WTC11 (cell line): ENCODE results near the gene NCOA3. TPM values are rescaled to one million over a fixed set of nuclear protein-coding genes. Genes with fewer than 3 reads are reported as not detected.
"Not testable (repeated sequence)": the region's sequence is repeated elsewhere in the genome, so short reads cannot be mapped to it uniquely, and the experiment has no call there.

Experiments
- ATAC-seq: fragments of 200-7000 bp; cut with Tn5 transposase; 2 replicates; pipeline ENCODE4 v1.10.0; 2021; ENCODE audit warnings: mild to moderate bottlenecking, moderate library complexity
- CTCF ChIA-PET: fragments of 300-600 bp; sonication (Branson Sonifier 250); formaldehyde crosslinking; loops from one replicate; lab custom pipeline; 2021; ENCODE audit warnings: antibody characterized with exemption; lab: Charles Lee
- POLR2A ChIA-PET: fragments of 350-600 bp; sonication (Branson Sonifier 250); formaldehyde crosslinking; loops from one replicate; lab custom pipeline; 2021; ENCODE audit warnings: antibody characterized with exemption; lab: Charles Lee
- DNase-seq: peaks from one replicate; pipeline ENCODE4 v3.0.0; 2021; ENCODE audit warnings: low spot score
- H3K27ac Mint-ChIP-seq: 2 replicates; pipeline ENCODE4 v1.8.0; 2021; ENCODE audit warnings: mixed read lengths
- H3K27me3 Mint-ChIP-seq: 2 replicates; pipeline ENCODE4 v1.8.0; 2021; ENCODE audit warnings: low read depth, mild to moderate bottlenecking, moderate library complexity, mixed read lengths
- H3K36me3 Mint-ChIP-seq: 2 replicates; pipeline ENCODE4 v1.8.0; 2021; ENCODE audit warnings: mixed read lengths
- H3K4me1 Mint-ChIP-seq: 2 replicates; pipeline ENCODE4 v1.8.0; 2022; ENCODE audit warnings: mixed read lengths
- H3K4me3 Mint-ChIP-seq: 2 replicates; pipeline ENCODE4 v1.8.0; 2021; ENCODE audit warnings: mild to moderate bottlenecking, moderate library complexity, mixed read lengths
- H3K9me3 Mint-ChIP-seq: 2 replicates; pipeline ENCODE4 v1.8.0; 2021; ENCODE audit warnings: mixed read lengths
- ARID4B ChIP-seq: sonication (generic); formaldehyde crosslinking; IDR thresholded peaks from 2 replicates; pipeline ENCODE4 v1.8.0; 2023; ENCODE audit warnings: missing genetic modification reagents, mild to moderate bottlenecking, borderline replicate concordance
- ATF6 ChIP-seq: sonication (generic); formaldehyde crosslinking; IDR thresholded peaks from 2 replicates; pipeline ENCODE4 v1.8.1; 2023; ENCODE audit warnings: mild to moderate bottlenecking, missing genetic modification reagents
- CBFB ChIP-seq: sonication (generic); formaldehyde crosslinking; IDR thresholded peaks from 2 replicates; pipeline ENCODE4 v1.8.1; 2022; ENCODE audit warnings: mild to moderate bottlenecking, low read depth, missing genetic modification reagents
- CDX4 ChIP-seq: fragments of 250-450 bp; sonication (Bioruptor Pico); IDR thresholded peaks from 2 replicates; pipeline ENCODE4 v1.9.0; 2021; ENCODE audit warnings: moderate library complexity, mild to moderate bottlenecking, inconsistent platforms, borderline replicate concordance
- E2F1 ChIP-seq: sonication (generic); formaldehyde crosslinking; IDR thresholded peaks from 2 replicates; pipeline ENCODE4 v1.8.0; 2022; ENCODE audit warnings: mild to moderate bottlenecking, missing genetic modification reagents
- E2F5 ChIP-seq: sonication (generic); formaldehyde crosslinking; IDR thresholded peaks from 2 replicates; pipeline ENCODE4 v1.8.1; 2022; ENCODE audit warnings: mild to moderate bottlenecking, moderate library complexity, missing genetic modification reagents
- GABPB1 ChIP-seq: sonication (generic); formaldehyde crosslinking; IDR thresholded peaks from 2 replicates; pipeline ENCODE4 v1.8.1; 2023; ENCODE audit warnings: mild to moderate bottlenecking, missing genetic modification reagents
- GTF2I ChIP-seq: fragments of 250-450 bp; sonication (Bioruptor Pico); conservative IDR thresholded peaks from 2 replicates; pipeline ENCODE4 v1.4.0; 2021; ENCODE audit warnings: mild to moderate bottlenecking
- HMGXB4 ChIP-seq: sonication (generic); formaldehyde crosslinking; IDR thresholded peaks from 2 replicates; pipeline ENCODE4 v1.8.1; 2023; ENCODE audit warnings: mild to moderate bottlenecking, moderate library complexity, missing genetic modification reagents
- IRF2 ChIP-seq: sonication (generic); formaldehyde crosslinking; IDR thresholded peaks from 2 replicates; pipeline ENCODE4 v1.8.0; 2022; ENCODE audit warnings: low read depth, missing genetic modification reagents, borderline replicate concordance
- JUN ChIP-seq: sonication (generic); formaldehyde crosslinking; IDR thresholded peaks from 2 replicates; pipeline ENCODE4 v1.8.0; 2023; ENCODE audit warnings: mild to moderate bottlenecking, missing genetic modification reagents
- SP1 ChIP-seq: sonication (generic); formaldehyde crosslinking; conservative IDR thresholded peaks from 2 replicates; pipeline ENCODE4 v1.8.1; 2022; ENCODE audit warnings: missing genetic modification reagents
- TP53 ChIP-seq: sonication (generic); formaldehyde crosslinking; IDR thresholded peaks from 2 replicates; pipeline ENCODE4 v1.8.1; 2023; ENCODE audit warnings: mild to moderate bottlenecking, missing genetic modification reagents
- ZMAT4 ChIP-seq: fragments of 250-450 bp; sonication (Bioruptor Pico); IDR thresholded peaks from 2 replicates; pipeline ENCODE4 v1.9.0; 2021; ENCODE audit warnings: mild to moderate bottlenecking
- ZNF416 ChIP-seq: fragments of 250-450 bp; sonication (Bioruptor Pico); IDR thresholded peaks from 2 replicates; pipeline ENCODE4 v1.9.0; 2021; ENCODE audit warnings: mild to moderate bottlenecking, inconsistent platforms
- ZNF425 ChIP-seq: fragments of 250-450 bp; sonication (Bioruptor Pico); conservative IDR thresholded peaks from 2 replicates; pipeline ENCODE4 v1.9.0; 2021; ENCODE audit warnings: mild to moderate bottlenecking
- ZNF532 ChIP-seq: fragments of 250-450 bp; sonication (Bioruptor Pico); IDR thresholded peaks from 2 replicates; pipeline ENCODE4 v1.9.0; 2021; ENCODE audit warnings: mild to moderate bottlenecking, borderline replicate concordance
- total RNA-seq: library from RNA; stranded (reverse); gene quantifications from 3 replicates; pipeline ENCODE4 v1.2.3, GENCODE V29; 2021

The NCOA3 gene
- total RNA-seq, 1 experiment from 2014 or later, result 25.2 TPM

GRCh38 chr20:47578543-47578942 lies 76.9 kb downstream of the NCOA3 start:
- no peak for DNase-seq
- H3K9me3 Mint-ChIP-seq, result no peaks in the 10 kb centered on the region
- ATAC-seq, result no peak
- H3K36me3 Mint-ChIP-seq, result no peaks in the 10 kb centered on the region
- ChIA-PET POLR2A (no interaction called here), CTCF (no interaction called here)
- no peak overlapping the region for H3K4me3 Mint-ChIP-seq
- no peaks in the 10 kb centered on the region for H3K27me3 Mint-ChIP-seq
- H3K27ac Mint-ChIP-seq, result no peak overlapping the region; the same call in 1 of the 2 replicates
- TF ChIP-seq E2F1 (CRISPR knock-in tag) (no peak), E2F5 (CRISPR knock-in tag) (no peak), ZNF532 (CRISPR knock-in tag) (no peak), JUN (CRISPR knock-in tag) (no peak), HMGXB4 (CRISPR knock-in tag) (no peak), GABPB1 (no peak), GTF2I (CRISPR knock-in tag) (no peak), SP1 (CRISPR knock-in tag) (no peak), TP53 (CRISPR knock-in tag) (no peak), ATF6 (CRISPR knock-in tag) (no peak), CDX4 (CRISPR knock-in tag) (no peak), CBFB (CRISPR knock-in tag) (no peak), ARID4B (CRISPR knock-in tag) (no peak), ZNF425 (no peak), ZNF416 (CRISPR knock-in tag) (no peak), ZMAT4 (CRISPR knock-in tag) (no peak), IRF2 (CRISPR knock-in tag) (no peak)
- H3K4me1 Mint-ChIP-seq, result peaks cover 61% of the 10 kb centered on the region

GRCh38 chr20:47580686-47581085 lies 79.0 kb downstream of the NCOA3 start:
- peak overlapping the region; percentile 43; the same call in 1 of the 2 replicates for H3K27ac Mint-ChIP-seq
- not testable (repeated sequence) for ATAC-seq

More at GRCh38 chr20:47580686-47581085, 79.0 kb downstream of the NCOA3 start:
- POLR2A ChIA-PET, DNase-seq, H3K9me3 Mint-ChIP-seq, H3K36me3 Mint-ChIP-seq, H3K27me3 Mint-ChIP-seq, H3K4me3 Mint-ChIP-seq: not testable (repeated sequence)
- peaks cover 46% of the 10 kb centered on the region for H3K4me1 Mint-ChIP-seq
- CTCF ChIA-PET, result interaction anchor here (1.0 kb wide), 1 partner anchor 376 kb away, joined by 3 read pairs; no protein-coding TSS in a partner anchor
